ENCODE results near the gene TAF4.

Gene TAF4

DNA sequence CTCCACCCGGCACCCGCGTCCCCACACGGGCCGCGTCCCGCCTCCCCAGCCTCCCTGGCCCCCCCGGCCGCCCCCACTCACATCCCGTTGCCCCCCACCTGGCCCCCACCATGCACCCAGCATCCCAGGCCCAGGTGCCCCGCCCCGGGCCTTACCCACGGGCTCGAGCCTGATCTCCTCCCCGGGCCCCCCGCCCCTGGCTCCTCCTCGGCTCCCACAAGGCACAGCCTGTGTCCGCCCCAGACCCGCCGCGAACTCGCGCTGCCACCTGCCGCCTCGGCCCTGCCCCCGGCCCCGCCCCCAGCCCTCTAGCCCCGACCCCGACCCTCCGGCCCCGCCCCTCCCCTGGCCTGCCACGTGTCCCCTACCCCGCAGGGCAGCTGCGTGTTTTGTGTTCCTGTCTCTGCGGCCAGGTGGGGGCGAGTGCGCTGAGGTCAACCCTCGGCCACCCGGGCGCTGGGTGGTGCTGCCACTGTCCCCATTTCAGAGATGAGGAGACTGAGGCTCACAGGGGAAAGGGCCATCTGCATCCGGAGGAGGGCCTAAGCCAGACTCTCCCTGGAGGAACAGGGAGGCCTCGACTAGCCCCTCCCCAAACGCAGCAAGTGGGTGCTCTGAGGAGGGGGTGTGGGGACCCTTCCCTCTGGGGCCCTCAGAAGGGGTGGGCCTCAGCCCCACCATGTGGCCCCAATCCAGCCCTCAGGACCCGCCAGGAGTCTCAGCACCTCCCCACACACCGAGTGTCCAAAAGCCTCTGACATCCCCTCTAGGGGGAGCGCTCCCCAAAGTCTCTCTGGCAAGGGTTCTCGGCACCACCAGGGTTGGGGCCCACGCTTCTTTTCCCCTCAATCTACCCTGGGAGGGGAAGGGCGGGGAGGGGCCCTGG is 99.8 kb downstream of the TAF4 start:
- no peak overlapping the region for H2AFZ ChIP-seq (ENCODE audit: low read length)
- no peak overlapping the region for H3K4me3 ChIP-seq (ENCODE audit: low read length)
- H3K27me3 ChIP-seq (replicated peaks; ENCODE audit: insufficient read depth, low read length), result peaks cover 35% of the 10 kb centered on the region
- H3F3A ChIP-seq (ENCODE audit: insufficient read depth, low read length), result no peaks in the 10 kb centered on the region
- H3K27ac ChIP-seq (ENCODE audit: low read length), result no peak overlapping the region
- no peak for TF ChIP-seq EZH2 (optimal IDR thresholded peaks at IDR 0.05; ENCODE audit: low read depth, low read length)
- no peak for TF ChIP-seq CTCF (IDR thresholded peaks at IDR 0.05; ENCODE audit: low read length)
- TF ChIP-seq EZH2phosphoT487 (IDR thresholded peaks at IDR 0.05; ENCODE audit: low read length), result no peak
- no peaks in the 10 kb centered on the region for H3K79me2 ChIP-seq (ENCODE audit: low read length)
- no peak for DNase-seq
- H4K20me1 ChIP-seq (ENCODE audit: insufficient read depth, low read length), result no peaks in the 10 kb centered on the region
- H3K36me3 ChIP-seq (replicated peaks; ENCODE audit: insufficient read depth, low read length), result no peaks in the 10 kb centered on the region
- H3K9me3 ChIP-seq (replicated peaks; ENCODE audit: insufficient read depth, low read length), result no peaks in the 10 kb centered on the region
- H3K4me1 ChIP-seq (ENCODE audit: low read length), result no peaks in the 10 kb centered on the region
- no peak overlapping the region for H3K4me2 ChIP-seq (ENCODE audit: low read depth, low read length)
- H3K9me2 ChIP-seq (replicated peaks; ENCODE audit: insufficient read depth, low read length), result no peaks in the 10 kb centered on the region
- H3K9ac ChIP-seq (ENCODE audit: low read length), result no peak overlapping the region

DNA sequence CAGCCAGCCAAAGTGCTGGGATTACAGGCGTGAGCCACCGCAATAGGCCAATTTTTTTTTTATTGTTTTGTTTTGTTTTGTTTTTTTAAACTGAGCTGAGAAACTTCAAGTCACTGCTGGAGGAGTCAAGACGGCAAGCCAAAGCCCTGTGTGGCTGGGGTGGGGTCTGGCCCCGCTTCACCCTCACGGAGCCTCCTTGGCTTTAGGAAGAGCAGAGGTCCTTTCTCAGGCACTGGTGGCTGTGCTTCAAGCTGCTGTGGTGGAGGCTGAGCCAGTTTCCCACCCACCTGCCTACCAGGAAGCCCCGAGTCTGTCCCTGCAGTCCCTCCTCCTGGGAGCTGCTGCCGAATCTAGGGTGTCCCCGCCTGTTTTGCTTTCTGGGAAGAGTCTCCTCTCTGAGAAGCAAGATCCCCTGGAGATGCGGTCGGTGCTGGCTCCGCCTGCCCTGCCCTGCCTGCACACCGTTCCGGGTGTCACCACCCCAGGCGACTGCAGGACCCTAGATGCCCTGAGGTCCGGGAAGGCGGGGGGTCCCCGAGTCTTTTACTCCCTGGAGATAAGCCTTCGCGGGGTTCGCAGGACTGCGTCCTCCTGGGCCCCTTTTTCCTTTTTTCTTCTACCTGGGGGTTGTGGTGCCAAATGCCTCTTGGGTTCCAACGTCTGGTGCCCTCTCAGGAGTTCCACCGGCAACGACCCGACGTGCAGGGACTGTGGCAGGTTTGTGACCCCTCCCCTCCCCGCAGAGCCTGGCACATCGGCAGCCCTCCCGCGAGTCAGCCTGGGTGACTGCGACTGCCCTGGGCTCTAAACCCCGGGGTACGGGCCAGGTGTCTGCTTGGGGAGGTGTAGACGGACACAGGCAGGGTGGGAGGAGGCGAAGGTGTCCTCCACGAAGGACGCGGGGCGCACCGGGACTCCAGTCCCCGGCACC is 100.7 kb downstream of the TAF4 start:
- Histone ChIP-seq H3K79me2 (ENCODE audit: low read length) (no peaks in the 10 kb centered on the region), H3K36me3 (replicated peaks; ENCODE audit: insufficient read depth, low read length) (no peaks in the 10 kb centered on the region), H3K9me2 (replicated peaks; ENCODE audit: insufficient read depth, low read length) (no peaks in the 10 kb centered on the region), H2AFZ (ENCODE audit: low read length) (no peak overlapping the region), H3K9ac (ENCODE audit: low read length) (no peak overlapping the region), H3K4me2 (ENCODE audit: low read depth, low read length) (no peak overlapping the region), H3F3A (ENCODE audit: insufficient read depth, low read length) (no peaks in the 10 kb centered on the region), H3K27ac (ENCODE audit: low read length) (no peak overlapping the region), H3K9me3 (replicated peaks; ENCODE audit: insufficient read depth, low read length) (no peaks in the 10 kb centered on the region), H3K4me1 (ENCODE audit: low read length) (no peaks in the 10 kb centered on the region), H4K20me1 (ENCODE audit: insufficient read depth, low read length) (no peaks in the 10 kb centered on the region), H3K27me3 (replicated peaks; ENCODE audit: insufficient read depth, low read length) (peaks cover 45% of the 10 kb centered on the region), H3K4me3 (ENCODE audit: low read length) (no peak overlapping the region)
- TF ChIP-seq EZH2 (optimal IDR thresholded peaks at IDR 0.05; ENCODE audit: low read depth, low read length), result no peak
- TF ChIP-seq CTCF (IDR thresholded peaks at IDR 0.05; ENCODE audit: low read length), result no peak
- TF ChIP-seq EZH2phosphoT487 (IDR thresholded peaks at IDR 0.05; ENCODE audit: low read length), result no peak
- no peak for DNase-seq

GRCh38 chr20:61963885-61964674 is 101.6 kb downstream of the TAF4 start:
- H3F3A ChIP-seq (ENCODE audit: insufficient read depth, low read length), result no peaks in the 10 kb centered on the region
- no peak for DNase-seq
- H3K4me1 ChIP-seq (ENCODE audit: low read length), result no peaks in the 10 kb centered on the region
- peaks cover 53% of the 10 kb centered on the region for H3K27me3 ChIP-seq (replicated peaks; ENCODE audit: insufficient read depth, low read length)
- H3K4me3 ChIP-seq (ENCODE audit: low read length), result no peak overlapping the region
- no peaks in the 10 kb centered on the region for H4K20me1 ChIP-seq (ENCODE audit: insufficient read depth, low read length)
- no peak overlapping the region for H3K27ac ChIP-seq (ENCODE audit: low read length)
- TF ChIP-seq EZH2phosphoT487 (IDR thresholded peaks at IDR 0.05; ENCODE audit: low read length) (no peak), CTCF (IDR thresholded peaks at IDR 0.05; ENCODE audit: low read length) (no peak), EZH2 (optimal IDR thresholded peaks at IDR 0.05; ENCODE audit: low read depth, low read length) (no peak)
- no peak overlapping the region for H3K9ac ChIP-seq (ENCODE audit: low read length)
- H3K79me2 ChIP-seq (ENCODE audit: low read length), result no peaks in the 10 kb centered on the region
- no peaks in the 10 kb centered on the region for H3K9me3 ChIP-seq (replicated peaks; ENCODE audit: insufficient read depth, low read length)
- H2AFZ ChIP-seq (ENCODE audit: low read length), result no peak overlapping the region
- no peaks in the 10 kb centered on the region for H3K36me3 ChIP-seq (replicated peaks; ENCODE audit: insufficient read depth, low read length)
- no peaks in the 10 kb centered on the region for H3K9me2 ChIP-seq (replicated peaks; ENCODE audit: insufficient read depth, low read length)
- H3K4me2 ChIP-seq (ENCODE audit: low read depth, low read length), result no peak overlapping the region
